Suppressor macrophage treated with lipopolysaccharide for 4 hours (primary cell): ENCODE data around the gene ATF6.

Experiments
- DNase-seq: peaks from one replicate; pipeline ENCODE4 v3.0.0-alpha.2; 2020

Gene ATF6

DNA sequence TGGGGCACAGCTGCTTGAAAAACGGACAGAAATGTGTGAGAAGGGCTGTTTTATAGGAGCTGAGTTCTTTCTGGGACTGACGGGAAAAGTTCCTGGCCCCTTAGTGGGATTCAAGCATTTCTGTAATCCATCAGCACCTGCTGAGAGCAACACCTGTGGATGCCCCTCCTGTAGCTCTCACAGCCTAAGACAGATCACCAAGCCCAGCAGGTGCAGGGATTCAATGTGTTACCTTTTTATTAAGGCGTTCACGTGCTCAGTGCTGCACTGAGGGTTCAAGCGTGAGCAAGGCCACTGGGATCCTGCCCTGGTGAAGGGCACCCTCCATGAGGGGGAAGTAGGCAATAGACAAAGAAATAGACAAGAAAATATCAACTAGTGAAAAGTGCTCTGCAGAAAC lies 242.7 kb downstream of the ATF6 start:
- DNase-seq, result no peak

DNA sequence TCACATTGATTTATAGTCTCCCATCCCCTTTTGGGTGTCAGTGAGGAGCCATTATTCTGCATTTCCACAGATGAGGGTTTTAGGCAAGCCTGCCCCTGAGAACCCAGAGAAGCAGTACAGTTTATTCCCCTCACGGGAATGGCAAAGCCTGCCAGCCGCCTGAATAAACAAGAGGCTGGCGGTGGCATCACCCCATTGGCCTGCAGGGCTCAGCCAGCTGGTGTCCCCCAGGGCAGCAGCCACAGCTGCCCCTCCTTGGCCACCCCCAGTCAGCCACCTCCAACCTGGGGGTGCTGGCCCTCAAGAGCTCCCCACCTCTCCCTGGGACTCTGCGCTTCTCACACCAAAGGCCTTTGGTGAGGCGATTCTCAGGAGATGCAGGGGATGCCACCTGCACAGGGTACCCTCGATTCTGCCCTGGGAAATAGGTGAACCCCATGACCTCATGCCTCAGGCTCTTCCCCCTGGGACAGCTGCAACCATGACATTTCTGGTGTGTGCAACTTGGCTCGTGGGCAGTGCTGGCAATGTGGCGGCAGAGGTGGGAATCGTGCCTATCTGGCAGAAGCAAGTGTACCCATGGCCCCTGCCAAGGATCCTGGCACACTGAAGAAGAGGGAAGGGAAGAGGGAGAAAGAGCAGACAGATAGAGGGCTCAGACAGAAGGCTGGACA lies 243.5 kb downstream of the ATF6 start:
- DNase-seq, result no peak

DNA sequence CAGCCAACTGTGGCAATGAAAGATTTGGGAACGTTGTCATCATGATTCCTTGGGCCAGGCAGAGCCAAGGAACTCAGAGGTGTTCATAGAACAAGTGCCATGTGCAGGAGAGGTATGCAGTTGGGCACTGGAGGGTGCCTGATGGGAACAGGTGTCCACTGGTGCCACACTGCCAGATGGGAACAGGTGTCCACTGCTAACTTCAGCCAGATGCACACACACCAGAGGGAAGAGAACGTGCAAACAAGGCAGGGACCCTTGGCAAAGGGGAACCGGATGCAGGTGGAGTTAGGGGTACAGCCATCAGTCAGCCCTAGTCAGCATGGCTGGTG lies 244.0 kb downstream of the ATF6 start:
- DNase-seq, result no peak

DNA sequence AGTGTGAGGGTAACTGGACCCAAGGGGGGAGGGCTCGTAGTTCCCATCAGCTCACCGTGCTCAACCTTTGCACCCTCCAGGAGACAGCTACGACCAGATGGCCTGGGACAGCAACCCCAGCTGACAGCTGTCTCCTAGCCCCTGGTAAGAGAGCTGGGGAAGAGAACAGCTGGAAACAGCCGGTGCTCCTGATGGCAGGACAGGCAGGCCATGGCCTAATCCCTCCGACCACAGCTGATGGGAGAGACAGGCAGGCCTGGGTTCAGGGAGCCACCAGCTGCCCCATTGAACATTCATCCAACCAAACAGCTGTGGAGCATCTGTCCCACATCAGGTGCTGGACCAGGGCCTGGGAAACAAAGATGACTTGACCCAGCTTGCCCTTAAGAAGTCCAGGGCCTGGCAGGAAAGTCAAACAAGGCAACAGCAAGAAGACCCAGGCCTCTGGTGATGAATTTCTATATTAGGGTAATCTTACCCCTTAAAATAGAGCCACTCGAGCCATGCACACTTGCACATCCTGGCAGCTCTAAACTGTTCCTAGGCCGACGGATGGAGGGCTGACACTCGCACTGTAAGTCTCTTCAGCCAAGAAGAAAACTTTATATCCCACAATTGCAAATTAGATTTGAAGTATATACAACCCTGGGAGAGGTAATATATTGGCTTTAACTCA lies 245.4 kb downstream of the ATF6 start:
- DNase-seq, result no peak

DNA sequence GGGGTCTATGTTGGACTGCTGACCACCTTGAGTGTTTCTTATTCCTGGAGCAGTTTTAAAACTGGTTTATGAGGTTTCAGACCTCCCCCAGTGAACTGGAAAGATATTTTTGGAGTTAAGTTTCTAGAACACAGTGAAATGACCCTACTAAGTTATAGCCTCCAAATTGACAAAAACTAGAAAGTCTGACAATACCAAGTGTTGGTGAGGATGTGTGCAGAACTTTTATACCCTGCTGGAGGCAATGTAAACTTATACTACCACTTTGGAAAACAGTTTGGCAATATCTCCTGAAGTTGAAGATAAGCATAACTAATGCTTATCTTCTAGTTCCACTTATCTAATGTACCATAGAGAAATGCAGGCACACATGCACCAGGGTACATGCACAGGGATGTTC lies 247.2 kb downstream of the ATF6 start:
- no peak for DNase-seq
